HG03575 (cell line): Measurements from ENCODE around the gene AQP2.

Experiments
- ATAC-seq: cut with Tn5 transposase; IDR thresholded peaks from one replicate; pipeline ENCODE4 v1.9.1; 2021; ENCODE audit not compliant: unreplicated experiment, insufficient number of reproducible peaks, low FRiP score; ENCODE audit errors: extremely low read depth

Gene AQP2

DNA sequence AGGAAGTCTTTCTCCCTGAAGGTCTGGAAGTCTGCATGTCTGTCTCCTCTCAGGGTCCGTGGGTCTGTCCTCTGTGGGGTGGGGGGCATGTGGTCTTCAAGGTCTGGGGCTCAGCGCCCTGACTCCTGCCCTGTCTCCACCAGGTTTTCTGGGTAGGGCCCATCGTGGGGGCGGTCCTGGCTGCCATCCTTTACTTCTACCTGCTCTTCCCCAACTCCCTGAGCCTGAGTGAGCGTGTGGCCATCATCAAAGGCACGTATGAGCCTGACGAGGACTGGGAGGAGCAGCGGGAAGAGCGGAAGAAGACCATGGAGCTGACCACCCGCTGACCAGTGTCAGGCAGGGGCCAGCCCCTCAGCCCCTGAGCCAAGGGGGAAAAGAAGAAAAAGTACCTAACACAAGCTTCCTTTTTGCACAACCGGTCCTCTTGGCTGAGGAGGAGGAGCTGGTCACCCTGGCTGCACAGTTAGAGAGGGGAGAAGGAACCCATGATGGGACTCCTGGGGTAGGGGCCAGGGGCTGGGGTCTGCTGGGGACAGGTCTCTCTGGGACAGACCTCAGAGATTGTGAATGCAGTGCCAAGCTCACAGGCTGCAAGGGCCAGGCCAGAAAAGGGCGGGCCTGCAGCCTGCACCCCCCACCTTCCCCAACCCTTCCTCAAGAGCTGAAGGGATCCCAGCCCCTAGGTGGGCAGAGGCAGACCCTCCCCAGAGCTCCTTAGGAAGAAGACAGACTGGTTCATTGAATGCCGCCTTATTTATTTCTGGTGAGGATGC, 14.5 kb downstream of the AQP2 start:
- ATAC-seq = no peak

DNA sequence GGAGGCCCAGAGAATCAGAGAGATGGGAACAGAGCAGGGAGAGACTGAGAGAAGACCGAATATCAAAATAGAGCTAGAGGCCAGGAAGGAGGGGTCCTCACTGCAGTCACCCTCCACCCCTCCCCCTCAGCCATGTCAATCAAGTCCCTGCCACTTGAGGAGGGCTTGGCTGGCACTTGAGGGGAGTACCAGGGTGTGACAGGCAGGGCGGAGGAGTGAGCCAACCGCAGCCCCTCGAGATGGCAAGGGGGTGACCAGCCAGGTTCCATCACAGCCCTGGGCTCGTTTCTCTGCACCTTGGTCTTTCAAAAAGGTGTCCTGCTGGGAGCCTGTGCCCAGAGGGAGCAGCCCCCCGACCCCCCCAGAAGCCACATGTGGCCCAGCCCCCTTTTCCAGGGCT, 15.3 kb downstream of the AQP2 start:
- ATAC-seq = no peak

DNA sequence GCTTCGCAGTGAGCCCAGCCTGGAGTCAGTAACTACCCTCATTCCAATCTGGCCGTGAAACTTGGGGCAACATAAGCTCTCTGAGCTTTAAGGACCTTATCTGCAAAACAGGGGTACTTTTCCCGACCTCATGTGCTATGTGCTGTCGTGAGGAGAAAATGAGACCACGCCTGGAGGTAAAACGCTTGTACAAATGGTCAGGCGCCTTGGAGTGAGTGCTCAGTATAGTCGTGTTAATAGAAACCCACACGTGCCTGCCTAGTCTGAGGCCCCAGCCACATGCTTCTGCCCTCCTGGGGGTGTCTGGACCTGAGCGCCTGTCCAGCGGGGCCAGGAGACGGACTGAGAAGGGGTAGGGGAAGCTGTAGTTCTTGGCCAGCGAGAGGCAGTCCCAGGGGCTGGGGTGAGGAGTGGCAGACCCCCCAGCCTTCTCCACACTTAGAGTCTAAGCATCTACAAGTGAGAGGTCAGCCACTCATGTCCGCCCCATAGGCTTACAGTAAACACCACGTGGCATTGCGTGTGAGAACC, 16.0 kb downstream of the AQP2 start:
- no peak for ATAC-seq

DNA sequence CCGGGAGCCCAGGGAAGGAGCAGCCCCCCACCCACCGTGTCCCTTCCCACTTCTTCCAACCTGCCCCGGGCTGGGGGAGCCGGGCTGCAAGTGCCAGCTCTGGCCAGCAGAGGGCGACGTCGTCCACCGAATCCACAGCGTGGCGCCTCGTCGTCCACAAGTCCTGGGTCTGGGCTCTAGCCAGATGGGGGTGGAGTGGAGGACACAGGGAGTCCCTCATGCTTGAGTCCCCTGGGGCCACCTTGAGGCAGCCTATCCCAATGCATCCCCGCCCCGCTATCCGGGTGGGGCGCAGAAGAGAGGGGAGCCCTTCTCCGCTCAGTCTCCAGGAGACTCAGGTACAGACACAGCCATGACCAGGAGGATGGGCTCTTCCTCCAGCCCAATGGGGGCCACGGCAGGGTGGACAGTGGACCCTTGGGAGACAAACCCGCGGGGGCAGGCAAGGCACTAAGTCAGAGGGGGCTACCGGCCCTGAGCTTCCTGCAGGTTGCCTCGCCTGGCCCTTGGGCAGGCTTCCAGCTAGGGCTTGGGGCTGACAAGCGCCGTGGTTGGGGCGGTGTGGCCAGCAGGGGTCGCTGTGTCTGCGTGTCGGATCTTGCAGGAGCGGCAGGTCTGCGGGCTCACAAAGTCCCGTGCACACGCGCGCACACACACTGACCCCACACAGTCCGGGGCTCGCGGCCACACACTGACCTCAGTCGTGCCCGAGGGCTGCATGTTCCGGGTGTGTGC, 16.7 kb downstream of the AQP2 start:
- no peak for ATAC-seq

DNA sequence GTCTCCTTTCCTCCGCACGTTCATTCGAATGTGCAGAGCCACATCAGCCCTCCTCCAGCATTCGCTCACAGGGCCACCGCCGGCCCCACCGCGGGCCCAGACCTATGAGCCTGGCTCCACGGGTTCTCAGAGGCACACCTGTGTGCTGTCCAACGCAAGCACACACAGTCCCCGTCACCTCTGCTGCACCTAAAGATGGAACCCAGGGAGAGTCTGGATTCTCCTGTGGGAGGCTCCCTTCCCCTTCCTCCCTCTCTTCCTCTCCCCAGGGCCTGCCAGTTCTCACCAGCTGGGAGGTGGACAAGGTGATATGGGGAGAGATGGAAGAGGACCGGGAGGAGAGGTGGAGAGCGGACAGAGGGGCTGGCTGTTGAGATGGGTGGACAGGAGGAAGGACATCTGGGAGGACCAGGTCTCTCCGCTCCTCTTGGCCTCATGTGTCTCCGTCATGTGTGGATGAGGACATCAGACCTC, 17.3 kb downstream of the AQP2 start:
- no peak for ATAC-seq

DNA sequence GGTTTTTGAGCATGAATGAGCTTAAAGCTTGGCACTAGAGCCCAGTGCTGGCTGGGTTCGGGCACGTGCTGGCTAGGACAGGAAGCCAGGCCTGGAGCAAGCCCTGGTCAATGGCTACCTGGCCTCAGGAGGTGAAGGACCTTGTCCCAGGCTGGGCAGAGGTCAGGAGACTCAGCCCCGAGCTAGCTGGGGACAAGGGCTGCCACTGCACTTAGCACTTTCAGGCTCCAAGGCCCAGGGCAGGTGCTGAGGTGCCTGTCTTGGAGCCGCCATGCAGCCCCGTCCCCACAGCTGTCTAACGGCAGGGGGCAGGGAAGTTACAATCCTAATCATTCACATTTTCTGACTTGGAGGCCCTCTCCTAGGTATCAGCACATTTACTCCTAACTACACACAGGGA, 17.9 kb downstream of the AQP2 start:
- no peak for ATAC-seq

DNA sequence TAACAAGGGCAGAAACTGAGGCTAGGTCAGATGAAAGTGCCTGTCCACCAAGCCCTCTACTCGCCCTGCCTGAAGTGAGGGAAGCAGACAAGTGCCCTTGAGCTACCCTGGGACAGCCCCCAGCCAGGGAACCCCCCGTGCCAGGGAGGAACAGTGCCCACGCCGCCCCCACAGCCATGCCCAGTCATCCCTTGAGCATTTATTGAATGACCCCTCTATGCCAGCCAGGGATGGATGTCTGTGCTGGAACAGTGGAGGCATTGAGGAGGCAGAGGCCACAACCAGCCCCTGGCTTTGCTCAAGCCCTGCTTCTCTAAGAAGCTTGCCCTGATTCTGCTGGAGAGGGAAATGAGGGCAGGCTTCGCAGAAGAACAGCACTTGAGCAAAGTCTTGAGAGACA, 18.5 kb downstream of the AQP2 start:
- no peak for ATAC-seq

DNA sequence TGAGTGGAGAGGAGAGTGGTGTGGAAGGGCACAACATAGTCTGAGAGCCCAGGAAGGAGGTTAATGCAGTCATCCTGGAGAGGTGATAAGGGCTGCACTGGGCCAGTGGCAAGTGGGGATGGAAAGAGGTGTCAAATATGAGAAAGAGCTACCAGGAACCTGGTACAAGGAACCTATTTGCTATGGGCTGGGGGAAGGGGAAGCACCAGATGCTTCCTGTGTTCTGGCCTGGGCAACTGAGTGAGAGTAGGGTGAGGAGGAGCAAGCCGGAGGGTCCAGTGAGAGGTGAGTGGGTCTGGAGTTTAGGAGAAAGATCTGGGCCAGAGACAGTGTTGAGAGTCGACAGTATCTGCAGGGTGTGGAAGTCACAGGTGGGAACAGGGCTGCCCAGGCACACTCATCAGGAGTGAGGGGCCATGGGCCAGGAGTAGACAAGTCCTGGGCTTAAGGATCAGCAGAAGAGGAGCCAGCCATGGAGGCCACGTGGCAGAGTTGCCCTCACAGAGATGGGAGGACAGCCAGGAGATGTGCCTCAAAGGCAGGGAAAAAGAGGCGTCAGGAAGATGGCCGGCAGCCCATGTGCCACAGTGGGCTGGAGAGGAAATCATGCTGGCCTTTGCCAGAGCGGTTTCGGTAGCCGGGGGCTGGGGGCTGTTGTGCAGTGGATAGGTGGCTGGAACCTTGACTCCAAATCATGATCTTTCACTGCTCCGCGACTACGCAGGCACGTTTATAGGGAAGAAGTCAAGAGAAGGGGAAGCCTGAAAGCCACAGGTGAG, 19.3 kb downstream of the AQP2 start:
- ATAC-seq = no peak

DNA sequence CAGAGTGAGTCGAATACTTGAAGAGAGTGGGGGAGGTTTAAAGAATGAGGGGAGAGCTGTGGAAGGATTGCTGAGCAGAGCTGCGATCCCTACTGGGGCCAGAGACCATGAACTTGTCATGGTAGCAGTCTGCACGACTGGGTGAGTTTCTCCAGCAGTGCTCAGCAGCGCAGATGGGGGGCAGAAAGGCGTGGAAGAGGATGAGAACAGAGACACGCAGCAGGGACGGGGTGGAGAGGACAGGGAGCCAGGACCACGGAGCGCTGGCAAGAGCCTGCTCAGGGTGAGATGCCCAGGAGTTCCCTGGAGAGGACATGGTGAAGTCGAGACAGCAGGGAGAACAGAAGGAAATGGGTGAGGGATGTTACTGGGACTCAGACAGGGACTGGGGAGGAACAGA, 20.1 kb downstream of the AQP2 start:
- ATAC-seq = no peak

DNA sequence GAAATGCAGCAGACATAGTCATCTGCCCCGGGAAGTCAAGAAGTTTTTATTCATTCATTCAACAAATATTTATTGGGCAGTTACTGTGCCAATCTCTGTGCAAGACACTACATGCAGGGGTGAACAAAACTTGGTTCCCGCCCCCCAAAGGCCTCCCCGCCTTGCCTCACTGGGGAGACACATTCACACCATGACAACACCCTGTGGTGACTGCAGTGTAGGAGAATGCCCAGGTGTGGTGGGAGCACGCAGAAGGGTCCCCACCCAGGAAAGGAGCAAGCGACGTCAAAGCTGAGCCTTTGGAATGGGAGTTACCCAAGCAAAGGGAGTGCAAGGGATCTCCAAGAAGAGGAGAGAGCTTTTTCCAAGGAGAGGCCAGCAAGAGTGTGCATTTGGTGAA, 20.6 kb downstream of the AQP2 start:
- ATAC-seq = no peak

DNA sequence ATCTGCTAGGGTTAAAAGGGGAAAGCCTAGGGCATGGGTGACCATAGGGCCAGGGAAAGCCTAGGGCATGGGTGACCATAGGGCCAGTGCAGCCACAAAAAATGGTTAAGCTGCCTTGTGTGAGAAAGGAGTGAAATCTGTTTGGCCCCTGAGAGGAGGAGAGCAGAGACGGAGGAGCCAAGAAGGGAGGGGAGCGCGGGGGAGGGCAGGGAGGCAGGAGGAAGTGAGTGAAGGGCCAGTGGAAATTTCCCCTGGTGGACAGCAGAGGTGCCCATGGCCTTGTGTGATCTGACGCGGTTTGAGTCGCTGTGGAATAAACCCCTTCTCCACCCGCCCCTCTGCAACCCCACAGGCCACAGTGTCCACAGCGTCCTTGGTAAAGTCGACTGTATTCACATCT, 21.6 kb downstream of the AQP2 start:
- ATAC-seq = no peak

DNA sequence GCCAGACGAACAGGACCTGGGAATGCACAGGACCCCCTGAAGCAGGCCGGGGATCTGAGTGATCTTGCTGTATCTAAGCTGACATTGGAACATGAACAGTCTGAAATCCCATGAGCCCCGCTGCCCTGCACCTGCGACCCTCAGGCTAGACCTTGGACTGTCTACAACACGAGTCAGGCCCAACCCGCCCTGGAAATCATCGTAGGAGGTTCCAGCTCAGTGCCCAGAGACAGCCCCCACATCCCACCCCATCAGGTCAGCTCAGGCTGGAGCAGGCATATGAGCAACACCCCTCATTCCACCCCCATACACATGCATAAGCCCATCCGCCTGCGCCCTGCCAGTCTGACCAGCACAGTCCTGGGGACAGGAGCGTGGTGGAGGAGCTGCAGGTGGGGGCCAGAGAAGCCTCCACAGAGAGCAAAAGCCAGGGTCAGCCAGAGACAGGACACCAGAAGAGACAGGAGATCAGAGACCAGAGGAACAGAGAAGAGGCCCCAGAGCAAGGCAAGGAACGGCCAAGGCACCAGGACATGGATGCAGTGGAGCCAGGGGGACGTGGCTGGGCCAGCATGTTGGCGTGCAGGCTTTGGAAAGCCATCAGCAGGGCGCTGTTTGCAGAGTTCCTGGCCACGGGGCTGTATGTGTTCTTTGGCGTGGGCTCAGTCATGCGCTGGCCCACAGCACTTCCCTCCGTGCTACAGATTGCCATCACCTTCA, 22.3 kb downstream of the AQP2 start, which contains the start of gene AQP6:
TSS of gene AQP6 (plus strand) at position 307 of the 720 bp plus-strand sequence. CDS start at position 534, 227 bp downstream.
- ATAC-seq = no peak

DNA sequence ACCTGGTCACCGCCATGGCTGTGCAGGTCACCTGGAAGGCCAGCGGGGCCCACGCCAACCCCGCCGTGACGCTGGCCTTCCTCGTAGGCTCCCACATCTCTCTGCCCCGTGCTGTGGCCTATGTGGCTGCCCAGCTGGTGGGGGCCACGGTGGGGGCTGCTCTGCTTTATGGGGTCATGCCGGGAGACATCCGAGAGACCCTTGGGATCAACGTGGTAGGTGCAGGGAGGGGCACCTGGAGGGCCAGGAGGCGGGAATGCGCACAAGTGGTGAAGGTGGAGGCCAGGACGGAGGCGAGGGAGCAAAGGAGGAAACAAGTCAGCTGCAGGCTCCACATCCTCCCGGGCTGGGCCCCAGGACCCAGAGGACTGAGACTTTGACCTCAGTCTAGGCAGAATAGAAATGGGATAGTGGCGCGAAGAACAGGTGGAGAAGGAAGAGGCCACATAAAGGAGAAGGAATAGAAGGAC, 22.9 kb downstream of the AQP2 start:
- ATAC-seq = no peak

DNA sequence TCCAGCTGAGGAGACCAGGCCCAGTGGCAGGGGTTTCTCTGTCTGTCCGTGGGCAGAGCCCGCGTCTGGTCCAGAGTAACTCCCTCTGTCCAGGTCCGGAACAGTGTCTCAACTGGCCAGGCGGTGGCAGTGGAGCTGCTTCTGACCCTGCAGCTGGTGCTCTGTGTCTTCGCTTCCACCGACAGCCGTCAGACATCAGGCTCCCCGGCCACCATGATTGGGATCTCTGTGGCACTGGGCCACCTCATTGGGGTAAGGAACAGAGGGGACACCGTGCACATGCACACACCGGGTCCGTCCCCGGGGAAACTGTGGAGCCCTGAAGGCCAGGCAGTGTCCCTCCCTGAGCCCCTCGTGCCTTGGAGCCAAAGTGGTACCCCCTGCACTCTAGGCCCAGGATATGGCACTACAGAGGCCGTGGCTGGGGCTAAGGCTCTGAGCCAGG, 23.7 kb downstream of the AQP2 start:
- ATAC-seq = no peak

DNA sequence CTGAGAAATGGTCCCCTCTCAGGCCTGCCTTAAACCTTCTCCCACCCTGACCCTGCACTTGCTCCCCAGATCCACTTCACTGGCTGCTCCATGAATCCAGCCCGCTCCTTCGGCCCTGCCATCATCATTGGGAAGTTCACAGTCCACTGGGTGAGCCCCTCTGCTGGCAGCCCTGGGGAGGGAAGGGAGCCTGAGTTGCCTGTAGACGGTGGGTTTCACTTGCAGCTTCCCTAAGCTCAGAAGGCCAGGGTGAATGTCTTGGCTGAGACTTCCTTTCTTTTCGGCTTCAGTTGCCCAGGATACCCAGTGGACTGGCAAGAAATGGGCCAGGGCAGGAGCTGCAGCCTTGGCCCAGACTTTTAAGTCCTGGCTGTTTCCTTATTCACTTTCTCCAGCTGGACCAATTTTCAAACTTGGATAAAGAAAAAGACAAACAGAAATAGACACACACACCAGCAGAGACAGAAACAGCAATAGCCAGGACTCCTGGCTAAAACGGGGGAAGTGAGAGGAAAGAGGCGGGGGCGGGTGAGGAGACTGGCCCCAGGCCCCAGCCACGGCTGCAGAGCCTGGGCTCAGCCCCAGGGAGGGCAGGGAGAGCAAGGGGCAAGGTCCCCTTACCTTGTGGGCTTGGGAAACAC, 24.3 kb downstream of the AQP2 start:
- ATAC-seq = no peak

DNA sequence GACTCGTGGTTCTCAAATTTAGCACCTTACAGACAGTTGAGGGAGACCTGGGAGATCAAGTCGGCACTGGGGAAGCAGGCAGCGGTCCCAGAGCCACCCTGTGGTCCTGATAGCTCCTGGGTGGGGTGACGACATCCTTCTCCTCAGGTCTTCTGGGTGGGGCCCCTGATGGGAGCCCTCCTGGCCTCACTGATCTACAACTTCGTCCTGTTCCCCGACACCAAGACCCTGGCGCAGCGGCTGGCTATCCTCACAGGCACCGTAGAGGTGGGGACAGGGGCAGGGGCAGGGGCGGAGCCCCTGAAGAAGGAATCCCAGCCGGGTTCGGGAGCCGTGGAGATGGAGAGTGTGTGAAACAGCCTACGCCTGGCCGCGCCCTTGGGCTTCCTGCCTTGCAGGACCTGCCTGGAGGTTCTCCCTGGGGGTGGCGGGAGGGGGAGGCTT, 24.8 kb downstream of the AQP2 start:
- ATAC-seq = no peak

DNA sequence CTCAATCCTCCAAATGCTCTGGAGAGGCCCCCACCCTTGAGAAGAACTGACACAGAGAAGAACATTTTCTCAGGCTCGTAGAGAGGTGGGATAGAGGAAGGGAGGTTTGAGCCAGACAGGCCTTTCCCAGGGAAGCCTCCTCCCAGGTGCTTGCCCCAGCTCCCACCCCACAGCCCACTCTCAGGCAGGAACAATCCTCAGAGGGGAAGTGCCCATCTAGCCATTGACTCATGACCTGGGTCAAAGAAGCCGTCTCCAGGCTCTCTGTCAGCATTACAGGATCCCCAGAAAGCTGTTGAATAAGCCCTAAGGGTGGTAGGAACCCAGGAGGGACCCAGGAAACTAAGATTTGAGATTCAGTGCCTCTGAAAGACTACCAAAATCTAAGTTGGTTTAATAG, 26.0 kb downstream of the AQP2 start:
- ATAC-seq = no peak

DNA sequence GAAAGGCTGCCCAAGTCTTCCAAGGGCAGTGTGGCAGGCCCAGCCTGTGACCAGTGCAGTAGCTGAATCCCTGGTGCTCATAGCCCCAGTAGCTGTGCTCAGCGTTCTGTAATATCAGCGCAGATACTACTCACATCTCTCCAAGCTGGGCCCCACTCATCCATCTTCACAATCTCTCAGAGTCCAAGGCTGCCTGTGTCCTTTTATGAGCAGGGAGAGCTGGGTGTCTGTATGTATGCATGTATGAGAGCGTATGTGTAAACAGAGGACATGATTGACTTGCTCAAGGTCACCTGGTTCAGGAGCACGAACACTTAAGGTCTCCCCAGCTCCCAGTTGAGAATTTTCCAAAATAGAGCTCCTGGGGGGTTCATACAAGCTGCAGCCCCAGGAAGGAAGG, 27.6 kb downstream of the AQP2 start:
- no peak for ATAC-seq
